Testis (tissue), 3 donors: ENCODE results near the gene TMEM62. TPM values are rescaled to one million over a fixed set of nuclear protein-coding genes. Genes with fewer than 3 reads are reported as not detected.
"Not testable (repeated sequence)": the region's sequence is repeated elsewhere in the genome, so short reads cannot be mapped to it uniquely, and the experiment has no call there.

Experiments
- DNase-seq: peaks from one replicate; pipeline ENCODE4 v3.0.0-alpha.2; 2019
- H3K27ac ChIP-seq, 2 donors: fragments of 200-600 bp; sonication (generic); one replicate each; pipeline ENCODE4 v1.5.1; 2019
- H3K27me3 ChIP-seq: fragments of 200-600 bp; sonication (generic); one replicate; pipeline ENCODE4 v1.5.1; 2019
- H3K36me3 ChIP-seq: fragments of 200-600 bp; sonication (generic); one replicate; pipeline ENCODE4 v1.5.1; 2017; ENCODE audit warnings: low read depth; ENCODE audit errors: missing control alignments
- H3K4me1 ChIP-seq: fragments of 200-600 bp; sonication (generic); one replicate; pipeline ENCODE4 v1.5.1; 2019
- H3K4me3 ChIP-seq, 2 donors: fragments of 200-600 bp; sonication (generic); one replicate each; pipeline ENCODE4 v1.5.1; 2017 to 2019
- H3K9me3 ChIP-seq: fragments of 200-600 bp; sonication (generic); one replicate; pipeline ENCODE4 v1.5.1; 2017
- CTCF ChIP-seq, 3 experiments: fragments of 450-650 bp in 2 of 3; fragments of 200-600 bp in 1 of 3; sonication (generic) in 1 of 3; IDR thresholded peaks; one replicate each; pipeline ENCODE4 v1.5.1; 2016 to 2019; ENCODE audit warnings: antibody characterized with exemption in 3 of 3, mild to moderate bottlenecking in 2 of 3, moderate library complexity in 1 of 3
- POLR2A ChIP-seq: fragments of 450-650 bp; IDR thresholded peaks from one replicate; pipeline ENCODE4 v1.6.1; 2017; ENCODE audit warnings: antibody characterized with exemption, mild to moderate bottlenecking, moderate library complexity
- WGBS, 2 donors: methylation state at CpG; one replicate each; pipeline ENCODE4 v1.1.5; 2018; 5-methylcytosine and 5-hydroxymethylcytosine counted together
- intact Hi-C: fragments of 100-400 bp; cut with DNase I; formaldehyde crosslinking; loops from one replicate; pipeline ENCODE4 v1.15.1; 2023; ENCODE audit warnings: low total_unique reads
- polyA plus RNA-seq: library from polyadenylated mRNA; stranded (reverse); fragments of 350-450 nt; fragmentation: Illumina TruSeq; extraction: RNeasy Lipid Tissue Mini Kit (QIAGEN cat#74804); gene quantifications from one replicate; pipeline ENCODE4 v1.2.3, GENCODE V29; 2014; ENCODE audit warnings: low read depth, low replicate concordance; ENCODE audit not compliant: insufficient read depth
- total RNA-seq, 2 donors: library from RNA; depleted of rRNA; stranded (reverse); fragments of >200 nt; gene quantifications; one replicate each; pipeline ENCODE4 v1.2.3, GENCODE V29; 2016

The TMEM62 gene
- total and polyA plus RNA-seq, 3 donors from 2014 or later = 8.3 to 29.0 (median 22.8) TPM

GRCh38 chr15:43126356-43126755 is 7.0 kb upstream of the TMEM62 start:
- no peak overlapping the region for H3K4me3 ChIP-seq
- no peak overlapping the region for H3K27ac ChIP-seq
- 89 to 91% methylated on average over 6 of the region's 6 CpGs for WGBS, 2 donors
- H3K4me1 ChIP-seq = peaks cover 3% of the 10 kb centered on the region
- no peaks in the 10 kb centered on the region for H3K27me3 ChIP-seq
- H3K36me3 ChIP-seq = no peaks in the 10 kb centered on the region
- no peaks in the 10 kb centered on the region for H3K9me3 ChIP-seq
- DNase-seq = no peak
- TF ChIP-seq POLR2A = no peak
- TF ChIP-seq CTCF (IDR thresholded peaks at IDR 0.05) = no peak
- intact Hi-C loops = no loop called here

- H3K27me3 ChIP-seq = no peaks in the 10 kb centered on the region
- TF ChIP-seq POLR2A (no peak), CTCF (IDR thresholded peaks at IDR 0.05) (no peak)
- no peak overlapping the region for H3K4me3 ChIP-seq
- intact Hi-C loops = no loop called here
- no peaks in the 10 kb centered on the region for H3K36me3 ChIP-seq
- WGBS, 2 donors = 89 to 95% methylated on average over 2 of the region's 2 CpGs
- no peak overlapping the region for H3K27ac ChIP-seq
- no peaks in the 10 kb centered on the region for H3K9me3 ChIP-seq
- no peak for DNase-seq
- peaks cover under 1% of the 10 kb centered on the region for H3K4me1 ChIP-seq
Measured at GRCh38 chr15:43127752-43128151, 5.6 kb upstream of the TMEM62 start.

GRCh38 chr15:43128174-43128979 is 5.0 kb upstream of the TMEM62 start:
- H3K4me3 ChIP-seq, intact Hi-C loops, H3K4me1 ChIP-seq, H3K27ac ChIP-seq, H3K27me3 ChIP-seq, H3K9me3 ChIP-seq, DNase-seq, H3K36me3 ChIP-seq: not testable (repeated sequence)
- WGBS, 2 donors = 82% methylated on average over 10 of the region's 10 CpGs

- intact Hi-C loops = no loop called here
- no peak for DNase-seq
- no peak for TF ChIP-seq CTCF (IDR thresholded peaks at IDR 0.05)
- no peak for TF ChIP-seq POLR2A
Measured at GRCh38 chr15:43128980-43129335, 4.4 kb upstream of the TMEM62 start.

GRCh38 chr15:43132830-43133429 is 456 bp upstream of the TMEM62 start:
- intact Hi-C loops = no loop called here
- no peak for TF ChIP-seq CTCF (IDR thresholded peaks at IDR 0.05)
- TF ChIP-seq POLR2A = no peak
- peak overlapping the region; percentile 21 to 60 for H3K27ac ChIP-seq
- no peaks in the 10 kb centered on the region for H3K4me1 ChIP-seq
- no peaks in the 10 kb centered on the region for H3K36me3 ChIP-seq
- no peaks in the 10 kb centered on the region for H3K27me3 ChIP-seq
- 22 to 29% methylated on average over 20 of the region's 20 CpGs for WGBS, 2 donors
- DNase-seq = no peak
- H3K4me3 ChIP-seq = peak overlapping the region; percentile 87 to 91
- no peaks in the 10 kb centered on the region for H3K9me3 ChIP-seq

More at GRCh38 chr15:43128980-43129335, 4.4 kb upstream of the TMEM62 start:
- H3K9me3 ChIP-seq = no peaks in the 10 kb centered on the region
- WGBS, 2 donors = 92 to 96% methylated on average over 4 of the region's 4 CpGs
- H3K4me3 ChIP-seq = no peak overlapping the region
- H3K27ac ChIP-seq = no peak overlapping the region
- no peaks in the 10 kb centered on the region for H3K4me1 ChIP-seq
- no peaks in the 10 kb centered on the region for H3K36me3 ChIP-seq
- H3K27me3 ChIP-seq = no peaks in the 10 kb centered on the region
